ENCODE measurements around the gene USP47.

Gene USP47

GRCh38 chr11:11865449-11865848 is 23.7 kb downstream of the USP47 start:
- no peak overlapping the region for H2AFZ ChIP-seq (ENCODE audit: low read length, unreplicated experiment)
- peaks cover 90% of the 10 kb centered on the region for H3K79me2 ChIP-seq (ENCODE audit: control insufficient read depth, insufficient read depth, low read length, unreplicated experiment)
- no peak overlapping the region for H3K4me3 ChIP-seq (ENCODE audit: low read depth, low read length)
- H3K36me3 ChIP-seq (ENCODE audit: insufficient read depth, low read length) = 0 out of 2 replicates have a peak, but pooled peaks cover 4% of the 10 kb centered on the region
- H3K4me1 ChIP-seq (ENCODE audit: control insufficient read depth, insufficient read depth, low read length, unreplicated experiment) = peaks cover 3% of the 10 kb centered on the region
- no peaks in the 10 kb centered on the region for H3K27me3 ChIP-seq (ENCODE audit: insufficient read depth, low read length)
- H3K27ac ChIP-seq (ENCODE audit: low read depth, low read length) = no peak overlapping the region

- H3K27ac ChIP-seq (ENCODE audit: low read depth, low read length) = no peak overlapping the region
- no peak overlapping the region for H2AFZ ChIP-seq (ENCODE audit: low read length, unreplicated experiment)
- H3K79me2 ChIP-seq (ENCODE audit: control insufficient read depth, insufficient read depth, low read length, unreplicated experiment) = peaks cover 91% of the 10 kb centered on the region
- H3K4me3 ChIP-seq (ENCODE audit: low read depth, low read length) = no peak overlapping the region
- H3K27me3 ChIP-seq (ENCODE audit: insufficient read depth, low read length) = no peaks in the 10 kb centered on the region
- H3K4me1 ChIP-seq (ENCODE audit: control insufficient read depth, insufficient read depth, low read length, unreplicated experiment) = no peaks in the 10 kb centered on the region
- 0 out of 2 replicates have a peak, but pooled peaks cover 4% of the 10 kb centered on the region for H3K36me3 ChIP-seq (ENCODE audit: insufficient read depth, low read length)
Measured at GRCh38 chr11:11866203-11866602, 24.4 kb downstream of the USP47 start.

GRCh38 chr11:11867720-11868119 is 25.9 kb downstream of the USP47 start:
- H3K79me2 ChIP-seq (ENCODE audit: control insufficient read depth, insufficient read depth, low read length, unreplicated experiment) = peaks cover 91% of the 10 kb centered on the region
- no peaks in the 10 kb centered on the region for H3K4me1 ChIP-seq (ENCODE audit: control insufficient read depth, insufficient read depth, low read length, unreplicated experiment)
- H3K27me3 ChIP-seq (ENCODE audit: insufficient read depth, low read length) = no peaks in the 10 kb centered on the region
- H3K27ac ChIP-seq (ENCODE audit: low read depth, low read length) = no peak overlapping the region
- no peak overlapping the region for H2AFZ ChIP-seq (ENCODE audit: low read length, unreplicated experiment)
- H3K4me3 ChIP-seq (ENCODE audit: low read depth, low read length) = no peak overlapping the region
- 0 out of 2 replicates have a peak, but pooled peaks cover 4% of the 10 kb centered on the region for H3K36me3 ChIP-seq (ENCODE audit: insufficient read depth, low read length)

- no peaks in the 10 kb centered on the region for H3K27me3 ChIP-seq (ENCODE audit: insufficient read depth, low read length)
- H3K36me3 ChIP-seq (ENCODE audit: insufficient read depth, low read length) = 0 out of 2 replicates have a peak, but pooled peaks cover 4% of the 10 kb centered on the region
- H3K79me2 ChIP-seq (ENCODE audit: control insufficient read depth, insufficient read depth, low read length, unreplicated experiment) = peaks cover 73% of the 10 kb centered on the region
- H3K4me1 ChIP-seq (ENCODE audit: control insufficient read depth, insufficient read depth, low read length, unreplicated experiment) = no peaks in the 10 kb centered on the region
- H2AFZ ChIP-seq (ENCODE audit: low read length, unreplicated experiment) = no peak overlapping the region
- H3K4me3 ChIP-seq (ENCODE audit: low read depth, low read length) = no peak overlapping the region
- no peak overlapping the region for H3K27ac ChIP-seq (ENCODE audit: low read depth, low read length)
Measured at GRCh38 chr11:11871991-11872401, 30.2 kb downstream of the USP47 start.

GRCh38 chr11:11876458-11876857 is 34.7 kb downstream of the USP47 start:
- no peak overlapping the region for H3K4me3 ChIP-seq (ENCODE audit: low read depth, low read length)
- H3K27me3 ChIP-seq (ENCODE audit: insufficient read depth, low read length) = no peaks in the 10 kb centered on the region
- H2AFZ ChIP-seq (ENCODE audit: low read length, unreplicated experiment) = no peak overlapping the region
- no peaks in the 10 kb centered on the region for H3K4me1 ChIP-seq (ENCODE audit: control insufficient read depth, insufficient read depth, low read length, unreplicated experiment)
- H3K27ac ChIP-seq (ENCODE audit: low read depth, low read length) = no peak overlapping the region
- H3K79me2 ChIP-seq (ENCODE audit: control insufficient read depth, insufficient read depth, low read length, unreplicated experiment) = peaks cover 63% of the 10 kb centered on the region
- no peaks in the 10 kb centered on the region; the same call in 1 of the 2 replicates for H3K36me3 ChIP-seq (ENCODE audit: insufficient read depth, low read length)

- Histone ChIP-seq H3K79me2 (ENCODE audit: control insufficient read depth, insufficient read depth, low read length, unreplicated experiment) (peaks cover 58% of the 10 kb centered on the region), H3K27me3 (ENCODE audit: insufficient read depth, low read length) (no peaks in the 10 kb centered on the region), H3K4me3 (ENCODE audit: low read depth, low read length) (no peak overlapping the region), H3K27ac (ENCODE audit: low read depth, low read length) (no peak overlapping the region), H3K36me3 (ENCODE audit: insufficient read depth, low read length) (peaks cover 12% of the 10 kb centered on the region), H2AFZ (ENCODE audit: low read length, unreplicated experiment) (no peak overlapping the region), H3K4me1 (ENCODE audit: control insufficient read depth, insufficient read depth, low read length, unreplicated experiment) (no peaks in the 10 kb centered on the region)
Measured at GRCh38 chr11:11880179-11880578, 38.4 kb downstream of the USP47 start.

GRCh38 chr11:11882539-11882938 is 40.8 kb downstream of the USP47 start:
- Histone ChIP-seq H3K27me3 (ENCODE audit: insufficient read depth, low read length) (no peaks in the 10 kb centered on the region), H3K27ac (ENCODE audit: low read depth, low read length) (no peak overlapping the region), H3K79me2 (ENCODE audit: control insufficient read depth, insufficient read depth, low read length, unreplicated experiment) (peaks cover 48% of the 10 kb centered on the region), H2AFZ (ENCODE audit: low read length, unreplicated experiment) (no peak overlapping the region), H3K4me1 (ENCODE audit: control insufficient read depth, insufficient read depth, low read length, unreplicated experiment) (no peaks in the 10 kb centered on the region), H3K36me3 (ENCODE audit: insufficient read depth, low read length) (peaks cover 30% of the 10 kb centered on the region), H3K4me3 (ENCODE audit: low read depth, low read length) (no peak overlapping the region)

GRCh38 chr11:11884351-11884750 is 42.6 kb downstream of the USP47 start:
- H3K27me3 ChIP-seq (ENCODE audit: insufficient read depth, low read length) = no peaks in the 10 kb centered on the region
- H3K36me3 ChIP-seq (ENCODE audit: insufficient read depth, low read length) = peaks cover 30% of the 10 kb centered on the region
- no peak overlapping the region for H2AFZ ChIP-seq (ENCODE audit: low read length, unreplicated experiment)
- no peak overlapping the region for H3K27ac ChIP-seq (ENCODE audit: low read depth, low read length)
- H3K4me1 ChIP-seq (ENCODE audit: control insufficient read depth, insufficient read depth, low read length, unreplicated experiment) = no peaks in the 10 kb centered on the region
- peaks cover 35% of the 10 kb centered on the region for H3K79me2 ChIP-seq (ENCODE audit: control insufficient read depth, insufficient read depth, low read length, unreplicated experiment)
- no peak overlapping the region for H3K4me3 ChIP-seq (ENCODE audit: low read depth, low read length)

GRCh38 chr11:11884774-11885481 is 43.2 kb downstream of the USP47 start:
- H3K27ac ChIP-seq (ENCODE audit: low read depth, low read length) = no peak overlapping the region
- no peaks in the 10 kb centered on the region for H3K27me3 ChIP-seq (ENCODE audit: insufficient read depth, low read length)
- no peak overlapping the region for H3K4me3 ChIP-seq (ENCODE audit: low read depth, low read length)

GRCh38 chr11:11894486-11894885 is 52.7 kb downstream of the USP47 start:
- Histone ChIP-seq H2AFZ (ENCODE audit: low read length, unreplicated experiment) (no peak overlapping the region), H3K27ac (ENCODE audit: low read depth, low read length) (no peak overlapping the region), H3K36me3 (ENCODE audit: insufficient read depth, low read length) (0 out of 2 replicates have a peak, but pooled peaks cover 10% of the 10 kb centered on the region), H3K4me3 (ENCODE audit: low read depth, low read length) (no peak overlapping the region), H3K27me3 (ENCODE audit: insufficient read depth, low read length) (no peaks in the 10 kb centered on the region), H3K79me2 (ENCODE audit: control insufficient read depth, insufficient read depth, low read length, unreplicated experiment) (no peaks in the 10 kb centered on the region), H3K4me1 (ENCODE audit: control insufficient read depth, insufficient read depth, low read length, unreplicated experiment) (no peaks in the 10 kb centered on the region)

More at GRCh38 chr11:11884774-11885481, 43.2 kb downstream of the USP47 start:
- Histone ChIP-seq H2AFZ (ENCODE audit: low read length, unreplicated experiment) (no peak overlapping the region), H3K79me2 (ENCODE audit: control insufficient read depth, insufficient read depth, low read length, unreplicated experiment) (peaks cover 33% of the 10 kb centered on the region), H3K36me3 (ENCODE audit: insufficient read depth, low read length) (peaks cover 30% of the 10 kb centered on the region), H3K4me1 (ENCODE audit: control insufficient read depth, insufficient read depth, low read length, unreplicated experiment) (no peaks in the 10 kb centered on the region)

GRCh38 chr11:11895672-11896071 is 53.9 kb downstream of the USP47 start:
- Histone ChIP-seq H3K79me2 (ENCODE audit: control insufficient read depth, insufficient read depth, low read length, unreplicated experiment) (no peaks in the 10 kb centered on the region), H3K4me3 (ENCODE audit: low read depth, low read length) (no peak overlapping the region), H2AFZ (ENCODE audit: low read length, unreplicated experiment) (no peak overlapping the region), H3K27ac (ENCODE audit: low read depth, low read length) (no peak overlapping the region), H3K36me3 (ENCODE audit: insufficient read depth, low read length) (0 out of 2 replicates have a peak, but pooled peaks cover 10% of the 10 kb centered on the region), H3K4me1 (ENCODE audit: control insufficient read depth, insufficient read depth, low read length, unreplicated experiment) (no peaks in the 10 kb centered on the region), H3K27me3 (ENCODE audit: insufficient read depth, low read length) (no peaks in the 10 kb centered on the region)

All from ACC112 (cell line).